HG02973 (cell line): ENCODE measurements around the gene DIDO1.

Source experiments
- ATAC-seq: cut with Tn5 transposase; IDR thresholded peaks from one replicate; pipeline ENCODE4 v1.9.1; 2021; ENCODE audit warnings: moderate library complexity; ENCODE audit not compliant: unreplicated experiment

The DIDO1 gene

DNA sequence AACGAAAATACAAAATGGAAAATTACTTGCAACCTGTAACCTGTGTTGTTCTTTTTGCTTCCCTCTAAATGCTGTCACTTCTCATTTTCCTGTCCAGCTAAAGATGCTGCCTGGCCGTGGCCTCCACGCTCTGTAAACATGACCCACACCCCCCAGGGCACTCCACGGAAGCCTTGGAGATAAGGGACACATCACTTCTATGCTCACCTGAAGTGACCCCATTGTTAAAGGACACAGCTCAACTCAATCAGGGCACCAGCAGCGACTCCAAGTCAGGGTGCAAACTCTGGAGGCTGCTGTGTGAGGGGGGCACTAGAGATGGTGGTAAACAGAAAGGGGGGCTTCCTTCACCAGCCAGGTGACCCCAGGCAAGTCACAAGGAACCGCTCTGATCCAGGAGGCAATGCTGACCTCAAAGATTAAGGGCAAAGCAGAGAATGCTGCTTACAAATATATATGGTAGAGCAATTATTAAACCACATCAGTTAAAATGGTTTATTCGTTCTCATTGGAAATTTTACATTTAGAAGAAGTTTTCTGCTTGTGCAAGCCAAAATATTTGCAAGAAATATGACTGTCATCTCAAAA lies 13.2 kb downstream of the DIDO1 start:
- no peak for ATAC-seq

DNA sequence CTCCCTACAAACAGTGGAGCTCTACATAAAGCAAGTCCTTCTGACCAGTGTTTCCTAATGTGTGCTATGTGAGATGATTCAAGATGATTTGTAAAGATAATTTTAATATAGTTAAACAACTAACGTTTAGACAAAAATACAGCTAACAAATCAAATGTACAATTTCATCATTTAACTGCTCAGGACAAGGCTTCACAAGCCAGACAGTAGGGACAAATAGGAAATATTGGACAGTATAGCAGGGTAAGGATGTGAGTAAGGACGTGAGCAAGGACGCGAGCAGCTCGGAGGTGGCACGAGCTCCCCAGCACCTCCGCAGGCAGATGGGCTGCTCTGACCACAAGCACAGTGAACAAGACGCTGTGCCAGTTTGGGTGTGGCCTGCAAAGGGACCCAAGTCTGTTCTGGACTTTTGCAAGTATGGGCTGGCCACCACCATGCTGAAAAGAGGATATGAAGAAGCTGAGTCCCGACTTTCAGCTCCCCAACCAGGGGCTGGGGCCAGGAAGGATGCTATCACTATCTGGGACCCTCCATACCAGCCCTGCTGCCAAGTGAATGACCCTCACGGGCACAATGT lies 14.5 kb downstream of the DIDO1 start:
- no peak for ATAC-seq

DNA sequence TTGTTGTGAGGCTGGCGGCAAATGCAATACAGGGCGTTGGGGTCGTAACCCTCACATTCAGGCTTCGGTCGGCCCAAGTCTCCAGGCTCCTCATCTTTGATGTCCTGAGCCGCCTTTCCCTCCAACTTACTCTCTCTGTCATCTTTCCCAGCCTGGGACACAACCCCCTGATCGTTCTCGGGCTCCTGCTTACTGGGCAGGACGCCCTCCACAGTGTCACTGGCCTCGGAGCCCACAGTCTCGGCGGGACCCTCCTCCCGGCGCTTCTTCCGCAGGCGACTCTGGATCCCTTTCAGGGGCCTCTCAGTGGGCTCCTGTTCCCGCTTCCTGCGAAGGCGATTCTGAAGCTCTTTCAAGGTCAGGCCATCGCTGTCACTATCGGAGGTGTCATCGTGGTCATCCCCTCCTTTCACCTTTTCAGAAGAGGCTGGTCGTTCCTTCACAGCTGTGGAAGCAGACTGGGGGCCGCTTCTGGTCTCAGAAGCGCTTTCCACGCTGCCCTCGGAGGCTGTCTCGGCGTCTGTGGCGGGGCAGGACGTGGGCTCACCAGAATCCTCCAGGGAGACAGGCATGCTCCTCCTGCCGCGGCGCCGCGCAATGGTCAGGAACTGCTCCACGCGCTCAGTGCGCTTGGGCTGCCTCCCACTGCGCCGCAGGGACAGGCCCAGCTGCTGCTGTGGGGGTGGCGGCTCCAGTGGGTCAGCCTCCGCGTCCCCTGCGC lies 15.4 kb downstream of the DIDO1 start:
- no peak for ATAC-seq

DNA sequence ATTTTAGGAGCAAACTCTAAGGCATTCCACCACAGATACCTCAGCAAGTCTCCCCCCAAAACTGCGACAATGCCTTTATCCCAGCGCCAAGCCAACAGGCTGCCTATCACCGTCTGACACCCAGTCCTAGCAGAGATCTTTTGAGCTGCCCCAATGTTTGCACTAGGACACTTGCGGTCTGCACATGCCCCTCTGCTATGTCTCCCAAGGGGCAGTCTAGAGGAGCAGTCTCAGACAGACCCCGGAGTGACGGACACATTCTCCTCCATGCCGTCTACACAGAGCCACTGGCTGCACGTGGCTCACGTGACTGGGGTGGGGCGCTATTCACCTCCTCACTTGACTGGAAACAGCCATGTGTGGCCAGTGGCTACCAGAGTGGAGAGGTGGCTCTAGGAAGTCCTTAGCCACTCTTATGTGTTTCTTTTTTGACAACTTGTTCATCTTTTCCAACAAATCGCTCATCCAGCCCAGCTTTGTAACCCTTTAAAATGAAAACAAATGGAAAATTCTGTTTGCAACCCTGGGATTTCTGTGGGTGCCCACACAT lies 16.0 kb downstream of the DIDO1 start:
- ATAC-seq, result no peak

DNA sequence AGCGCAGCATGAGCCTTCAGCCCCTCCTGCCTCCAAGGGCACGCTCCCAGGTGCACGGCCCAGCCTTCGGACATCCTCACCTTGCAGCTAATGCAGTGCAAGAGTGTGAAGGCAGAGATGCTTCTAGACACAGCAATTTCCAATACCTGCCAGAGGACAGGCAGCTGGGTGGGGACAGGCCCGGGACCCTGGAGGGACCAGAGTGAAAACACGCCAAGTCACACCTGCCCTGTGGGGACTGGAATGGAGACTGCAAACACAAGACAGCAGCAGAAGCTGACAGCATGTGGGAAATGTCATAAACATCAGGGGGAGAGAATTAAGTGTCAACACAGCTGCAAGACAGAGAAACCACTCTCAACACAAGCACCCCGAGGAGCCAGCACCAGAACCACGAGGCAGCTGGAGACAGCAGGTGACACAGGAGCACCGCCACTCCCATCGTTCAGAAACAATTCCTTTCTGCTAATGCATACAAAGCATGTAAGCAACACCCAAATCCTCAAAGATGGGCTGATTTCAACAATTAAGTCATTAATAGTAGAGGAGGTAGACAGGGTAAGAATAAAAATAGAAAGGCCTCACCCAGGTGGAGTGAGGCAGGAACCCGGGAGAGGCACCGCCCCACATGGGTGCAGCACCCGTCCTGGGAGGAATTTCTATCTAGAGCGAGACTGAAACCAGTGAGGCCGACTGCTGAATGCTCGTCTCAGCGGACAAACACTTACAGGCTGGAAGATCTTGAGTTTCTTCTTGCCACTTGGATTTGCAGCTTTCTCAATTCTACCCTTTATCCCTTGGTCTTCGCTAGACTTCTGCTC lies 17.1 kb downstream of the DIDO1 start:
- ATAC-seq, result no peak

DNA sequence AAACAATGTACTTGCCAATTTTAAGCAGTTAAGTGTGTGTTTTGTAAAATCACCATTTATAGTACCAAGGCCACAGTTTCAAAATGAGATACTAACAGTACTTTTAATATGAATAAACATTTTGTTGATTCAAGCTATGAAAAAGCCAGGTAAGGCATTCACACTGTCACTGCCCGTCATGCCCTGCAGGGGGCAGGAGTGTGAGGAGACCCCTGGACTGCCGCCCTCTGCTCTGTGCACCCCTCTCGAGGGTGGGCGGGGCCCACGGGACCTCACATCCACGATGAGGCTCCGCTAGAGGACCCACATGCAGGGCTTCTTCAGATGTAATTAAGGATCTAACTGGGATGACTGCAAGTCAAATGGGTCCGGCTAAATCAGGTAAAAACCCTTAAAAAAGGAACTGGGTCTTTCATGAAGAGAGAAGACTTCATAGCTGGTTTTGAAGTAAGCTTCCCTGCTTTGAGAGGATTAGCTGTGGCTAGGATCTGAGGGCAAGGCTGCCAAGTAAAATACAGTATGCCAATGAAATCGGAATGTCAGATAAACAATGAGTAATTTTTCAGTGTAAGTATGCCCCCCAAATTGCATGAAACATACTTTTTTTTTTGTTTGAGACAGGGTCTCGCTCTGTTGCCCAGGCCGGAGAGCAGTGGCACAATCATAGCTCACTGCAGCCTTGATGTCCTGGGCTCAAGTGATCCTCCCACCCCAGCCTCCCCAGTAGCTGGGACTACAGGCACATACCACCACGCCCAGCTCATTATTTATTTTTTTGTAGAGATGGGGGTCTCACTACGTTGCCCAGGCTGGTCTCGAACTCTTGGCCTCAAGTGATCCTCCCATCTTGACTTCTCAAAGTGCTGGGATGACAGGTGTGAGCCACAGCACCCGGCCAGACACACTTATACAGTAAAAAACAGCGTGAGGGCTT lies 18.7 kb downstream of the DIDO1 start:
- no peak for ATAC-seq

DNA sequence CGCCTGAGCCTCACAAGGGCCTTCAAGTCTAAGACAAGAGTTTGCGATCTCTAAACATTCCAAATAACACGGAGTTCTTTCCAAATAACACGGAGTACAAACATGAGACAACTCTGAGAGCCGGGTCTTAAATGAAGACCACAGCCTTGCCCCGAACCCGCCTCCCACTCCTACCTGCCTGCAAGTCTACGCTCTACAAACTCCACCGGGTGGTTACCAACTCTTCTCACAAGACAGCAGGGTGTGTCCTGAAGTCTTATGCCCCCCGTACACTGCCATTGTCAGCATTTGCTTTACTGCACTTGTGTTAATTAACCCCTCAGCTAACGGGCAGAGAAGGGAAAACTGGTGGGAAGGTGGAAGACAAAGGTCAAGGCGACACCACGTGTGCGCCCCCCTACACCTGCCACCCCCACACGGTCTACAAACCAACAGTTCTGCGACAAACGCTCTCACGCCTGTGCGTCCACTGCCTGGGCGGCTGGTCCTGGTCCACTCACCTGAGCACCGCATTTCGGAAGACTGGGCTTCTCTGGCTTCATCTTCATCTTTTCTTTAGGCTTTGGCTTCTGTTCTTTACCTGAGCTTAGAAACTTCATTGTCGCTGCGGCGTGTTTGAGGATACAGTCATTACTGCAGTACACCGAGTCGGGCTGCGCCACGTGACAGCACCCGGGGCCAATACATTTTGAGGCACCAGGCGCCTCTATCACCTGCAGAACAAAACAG lies 19.5 kb downstream of the DIDO1 start:
- no peak for ATAC-seq

DNA sequence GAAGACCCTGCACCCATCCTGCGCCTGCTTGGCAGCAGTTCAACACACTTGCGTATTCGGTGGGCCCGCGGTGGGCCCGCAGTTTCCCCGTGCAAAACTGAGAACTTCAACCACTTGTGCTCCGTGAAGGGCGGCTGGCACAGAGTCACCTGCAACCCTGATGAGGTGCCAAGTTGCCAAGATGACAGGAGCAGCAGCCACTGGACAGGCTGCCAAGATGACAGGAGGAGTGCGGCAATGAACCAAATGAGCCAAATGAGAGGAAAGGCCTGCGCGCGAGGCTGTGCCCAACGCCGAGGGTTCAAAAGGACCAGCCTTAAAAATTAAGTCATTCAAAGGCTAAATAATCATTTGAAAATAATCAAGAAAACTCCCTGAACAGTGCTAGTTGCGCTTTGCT lies 20.1 kb downstream of the DIDO1 start:
- ATAC-seq, result no peak

DNA sequence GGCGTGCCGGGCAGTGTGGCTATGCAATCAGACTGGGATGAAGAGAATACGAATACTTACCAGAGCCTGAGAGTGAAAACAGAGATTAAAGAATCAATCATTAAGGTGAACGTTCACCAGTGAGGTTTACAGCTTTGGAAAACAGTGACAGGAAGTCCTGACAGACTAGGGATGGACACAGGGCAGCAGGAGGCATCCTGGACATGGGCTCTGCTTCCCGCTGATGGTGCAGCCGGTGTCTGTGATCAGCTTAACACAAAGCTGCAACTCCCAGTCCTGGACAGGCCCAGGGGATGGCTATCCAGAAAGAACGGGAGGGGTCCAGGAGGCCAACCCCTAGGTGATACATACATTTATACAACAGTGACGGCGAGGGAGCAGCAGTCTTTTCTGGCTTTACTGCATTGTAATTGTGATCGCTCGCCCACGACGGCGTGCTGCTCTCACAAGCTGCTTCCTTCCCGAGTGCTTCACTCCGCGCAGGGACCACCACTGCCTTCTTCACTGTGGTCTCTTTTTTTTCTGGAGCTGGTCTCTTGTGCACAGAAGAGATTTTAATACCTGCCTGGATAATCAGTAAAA lies 20.7 kb downstream of the DIDO1 start:
- ATAC-seq, result no peak

DNA sequence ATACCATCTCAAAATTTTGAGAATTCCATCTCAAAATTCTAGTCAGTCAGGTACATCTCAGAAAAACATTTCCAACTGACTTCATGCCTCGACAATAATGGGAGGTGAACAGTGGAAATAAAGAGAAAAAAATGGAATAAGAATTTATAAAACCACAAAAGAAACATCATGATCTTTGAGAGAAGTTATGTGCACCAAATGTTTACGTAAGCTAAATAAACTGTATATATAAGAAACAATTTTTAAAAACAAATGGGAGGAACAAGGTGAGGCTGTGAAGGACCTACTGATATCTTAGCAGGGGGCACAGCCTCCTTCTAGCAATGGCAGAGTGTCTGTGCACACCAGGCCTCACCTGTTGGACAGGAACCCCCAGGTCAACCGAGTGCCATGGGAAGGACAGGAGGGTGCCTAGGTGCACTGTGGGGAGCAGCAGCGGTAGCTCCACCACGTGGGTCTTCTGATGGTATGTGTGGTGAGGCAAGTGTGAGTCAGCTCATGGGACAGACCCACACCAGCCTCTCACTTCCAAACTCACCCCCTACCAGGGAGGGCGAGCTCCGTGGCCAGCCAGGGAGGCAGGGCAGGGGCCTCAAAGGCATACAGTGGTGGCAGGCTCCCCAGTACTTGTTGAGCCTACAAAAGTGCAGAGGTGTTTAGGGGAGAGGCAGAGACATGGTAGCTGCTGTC lies 23.2 kb downstream of the DIDO1 start:
- ATAC-seq, result no peak

DNA sequence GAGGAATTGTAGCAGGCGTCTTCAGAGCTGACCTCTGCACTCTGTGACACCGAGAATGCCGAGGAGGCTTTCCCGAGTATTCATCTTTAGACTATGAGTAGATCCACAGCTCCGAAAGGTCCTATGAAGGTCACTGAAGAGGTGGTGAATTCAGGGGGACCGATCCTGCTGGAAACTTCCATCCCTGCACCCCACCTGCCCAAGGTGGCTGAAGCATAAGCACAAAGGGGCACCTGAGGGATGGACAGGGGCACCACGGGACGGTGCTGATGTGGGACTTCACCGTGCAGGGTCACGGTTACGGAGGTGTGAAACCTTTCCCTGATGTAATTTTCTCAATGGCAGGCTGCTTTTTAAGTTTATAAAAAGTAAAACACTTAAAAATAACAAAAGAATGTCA lies 24.4 kb downstream of the DIDO1 start:
- ATAC-seq, result no peak

DNA sequence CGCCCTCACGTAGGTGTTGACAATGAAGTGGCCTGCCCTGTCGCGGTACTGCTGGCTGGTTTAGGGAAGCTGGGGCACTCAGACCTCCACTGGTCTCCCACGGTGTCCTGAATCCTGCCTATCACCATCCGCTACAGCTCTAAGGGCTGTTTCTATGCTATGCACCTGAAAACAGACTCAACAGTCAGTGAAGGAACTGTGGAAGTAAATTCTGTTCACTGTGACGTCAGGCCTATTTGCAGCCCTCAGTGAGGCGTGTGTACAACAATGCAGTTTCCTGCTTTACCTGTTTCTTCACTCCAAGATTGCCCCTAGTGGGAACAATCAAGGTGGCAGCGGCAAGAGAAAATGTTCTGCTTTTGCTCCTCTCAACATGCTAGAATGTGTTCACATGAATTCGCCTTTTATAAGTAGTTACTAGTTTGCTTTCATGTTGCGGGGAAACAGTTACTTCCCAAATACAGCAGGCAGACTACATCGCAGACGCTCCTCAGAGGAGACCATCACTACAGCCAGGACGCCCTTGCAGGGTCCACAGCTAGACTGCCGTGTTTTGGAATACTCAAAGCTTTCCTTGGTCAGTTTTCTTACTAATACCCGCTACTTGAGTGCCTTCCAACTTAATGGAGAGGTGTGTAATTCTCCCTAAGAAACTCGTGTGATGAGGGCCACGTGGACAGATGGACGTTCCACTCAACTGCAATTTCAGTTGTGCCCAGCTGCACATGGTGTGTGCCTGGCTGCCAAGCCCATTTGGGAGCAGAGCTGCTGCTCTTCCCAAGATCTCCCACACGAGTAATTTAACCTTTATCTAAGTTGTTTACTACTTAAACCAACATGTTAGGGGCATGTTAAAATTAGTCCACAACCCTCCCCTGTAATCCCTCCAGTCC lies 25.4 kb downstream of the DIDO1 start:
- peak; percentile 12 for ATAC-seq

DNA sequence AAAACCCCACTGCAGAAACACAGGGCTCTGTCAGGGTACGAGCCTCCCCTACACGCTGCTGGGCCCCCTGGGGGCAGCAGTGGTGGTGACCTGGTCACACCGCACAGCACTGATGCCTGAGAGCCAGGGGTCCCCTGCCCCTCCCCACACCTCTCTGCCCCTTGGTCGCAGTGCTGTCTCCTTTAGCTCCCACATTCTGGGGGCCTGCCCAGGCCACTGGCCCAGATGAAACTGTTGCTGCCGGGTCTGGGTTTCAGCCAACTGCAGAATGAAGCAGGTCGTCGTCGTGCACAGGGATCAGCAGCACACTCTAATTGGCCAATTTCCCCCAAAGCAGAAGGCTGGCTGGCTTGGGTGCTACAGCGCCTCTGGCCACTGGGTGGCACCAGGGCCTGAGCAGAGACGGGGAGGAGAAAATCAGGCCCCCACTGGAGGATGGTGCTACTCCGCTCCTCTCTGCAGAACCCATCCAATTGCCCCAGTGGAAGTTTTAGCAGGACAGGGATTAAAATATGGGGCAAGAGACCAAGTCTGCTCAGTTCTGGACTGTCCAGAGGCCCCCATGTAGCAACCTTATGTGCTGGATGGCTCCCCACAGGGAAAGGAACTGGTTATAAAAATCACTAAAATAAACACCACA lies 26.1 kb downstream of the DIDO1 start:
- ATAC-seq, result peak; percentile 74

DNA sequence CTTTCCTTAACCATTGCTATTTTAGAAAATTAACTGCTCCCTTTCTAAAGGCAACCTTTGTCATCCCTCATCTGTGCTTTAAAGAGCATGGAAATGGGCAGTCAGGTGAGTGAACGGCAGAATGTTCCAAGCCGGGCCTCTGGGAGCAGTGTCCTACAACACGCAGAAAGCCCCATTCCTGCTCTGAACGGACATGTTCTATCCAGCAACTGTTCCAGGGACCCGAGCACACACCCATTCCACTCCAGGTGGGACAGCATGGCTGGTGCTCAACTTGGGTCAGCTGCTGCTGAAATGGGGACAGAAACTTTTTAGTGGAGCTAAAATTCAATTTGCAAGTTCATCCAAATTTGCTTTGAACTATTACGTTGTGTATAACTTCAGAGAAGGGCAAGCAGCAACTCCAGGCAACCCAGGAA lies 26.7 kb downstream of the DIDO1 start:
- no peak for ATAC-seq

DNA sequence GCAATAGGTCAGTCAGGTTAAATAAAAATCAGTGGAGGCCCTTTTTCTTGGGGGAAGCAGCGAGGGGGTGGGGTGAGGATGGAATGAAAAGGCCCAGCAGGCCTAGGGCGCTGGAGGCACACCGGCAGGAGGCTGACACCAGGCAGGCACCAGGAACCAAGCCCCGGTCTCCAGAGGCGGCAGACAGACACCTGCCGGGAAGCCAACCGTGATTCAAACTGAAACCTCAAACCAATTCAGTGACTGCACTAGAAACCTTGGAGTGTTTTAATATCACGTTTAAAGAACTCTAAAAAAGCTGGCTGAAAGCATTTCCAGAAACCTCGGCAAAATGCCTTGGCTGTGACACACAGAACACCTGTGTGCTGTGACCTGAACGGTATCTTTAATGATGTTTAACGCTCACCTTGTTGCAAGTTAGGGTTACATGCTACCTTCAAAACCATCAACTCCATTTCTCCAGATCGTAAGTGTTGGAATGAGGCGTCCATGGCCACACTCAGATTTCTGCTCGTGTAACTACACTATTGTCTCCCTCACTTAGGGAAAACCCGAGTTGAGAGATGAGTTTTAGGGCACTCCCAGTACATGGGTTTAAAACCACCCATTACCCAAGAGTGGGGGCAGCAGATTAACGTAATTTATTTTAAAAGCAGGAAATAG lies 27.2 kb downstream of the DIDO1 start:
- ATAC-seq, result no peak

DNA sequence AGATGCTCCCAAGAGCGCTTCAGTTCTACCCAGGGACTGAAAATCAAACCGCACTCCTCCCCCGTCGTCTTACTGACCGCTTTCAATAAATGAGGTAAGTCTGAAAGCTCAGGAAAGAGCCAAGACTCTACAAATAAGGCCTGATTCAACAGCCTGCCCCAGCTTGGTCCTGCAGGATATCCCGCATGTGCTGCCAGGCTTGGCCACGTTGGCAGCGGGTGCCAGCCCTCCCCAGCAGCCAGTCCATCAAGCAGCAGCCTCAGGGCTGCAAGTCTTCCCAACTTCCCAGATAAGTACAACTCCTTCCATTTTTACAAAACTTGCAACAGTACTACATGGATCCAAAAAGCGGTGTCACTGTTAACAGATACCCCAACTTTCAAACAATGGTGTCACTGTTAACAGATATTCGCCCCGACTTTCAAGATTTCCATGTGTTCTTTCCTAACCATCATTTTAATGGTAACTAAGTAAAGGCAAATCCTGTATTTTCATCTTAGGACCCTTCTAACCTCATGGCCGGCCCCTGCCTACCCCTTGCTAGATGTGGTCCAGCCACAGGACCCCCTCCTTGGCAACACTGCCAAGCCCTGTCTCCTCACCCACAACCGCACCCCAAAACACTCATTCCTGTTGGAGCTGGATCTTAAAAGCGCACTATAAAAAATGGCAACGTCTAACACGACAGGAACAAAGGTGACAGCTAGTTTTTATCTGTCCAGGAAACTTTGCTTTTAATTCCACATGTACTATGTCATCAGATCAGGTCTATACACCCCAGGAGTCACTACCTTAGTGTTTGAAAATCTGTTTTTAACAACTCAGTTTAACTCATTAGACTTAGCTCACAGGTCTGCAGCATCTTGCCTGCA lies 28.0 kb downstream of the DIDO1 start:
- no peak for ATAC-seq
